ENCODE data around the gene DNAH11.

The DNAH11 gene

DNA sequence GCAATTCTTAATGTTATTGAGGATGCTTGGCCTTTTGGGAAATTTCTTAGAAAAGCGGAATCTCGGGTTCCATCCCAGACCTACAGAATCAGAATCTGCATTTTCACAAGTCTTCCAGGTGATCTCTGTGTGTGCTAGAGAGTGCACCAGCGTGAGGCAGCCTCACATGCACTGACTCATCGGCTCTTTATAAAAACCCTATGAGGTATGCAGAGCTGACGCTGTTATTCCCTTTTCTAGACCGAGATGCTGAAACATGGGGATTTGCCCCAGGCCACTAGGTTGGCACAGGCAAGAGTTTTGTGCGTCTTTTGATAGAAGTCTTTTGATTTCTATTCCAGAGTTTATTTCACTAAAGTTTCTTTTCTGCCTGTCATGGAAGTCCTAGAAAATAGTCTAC is 341.7 kb downstream of the DNAH11 start:
- DNase-seq (ENCODE audit: low spot score) = no peak

DNA sequence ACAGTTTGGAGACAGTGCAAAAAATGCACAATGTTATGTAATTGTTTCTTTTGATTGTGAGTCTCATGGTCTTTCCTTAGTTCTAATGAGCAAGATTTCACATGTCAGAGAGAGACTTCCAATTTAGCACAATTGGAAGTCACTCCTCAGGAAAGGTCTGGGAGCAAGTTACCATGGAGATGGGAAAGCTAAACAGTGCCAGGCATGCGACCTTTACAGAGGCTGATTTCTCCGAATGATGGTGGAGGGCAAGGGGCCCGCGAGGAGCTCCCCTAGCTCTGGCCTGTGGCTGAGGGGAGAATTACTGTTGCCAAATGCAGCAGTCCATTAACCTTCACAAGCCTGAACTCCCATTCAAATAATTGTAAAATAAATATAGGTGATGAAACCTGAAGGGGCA is 343.6 kb downstream of the DNAH11 start:
- DNase-seq (ENCODE audit: low spot score) = no peak

DNA sequence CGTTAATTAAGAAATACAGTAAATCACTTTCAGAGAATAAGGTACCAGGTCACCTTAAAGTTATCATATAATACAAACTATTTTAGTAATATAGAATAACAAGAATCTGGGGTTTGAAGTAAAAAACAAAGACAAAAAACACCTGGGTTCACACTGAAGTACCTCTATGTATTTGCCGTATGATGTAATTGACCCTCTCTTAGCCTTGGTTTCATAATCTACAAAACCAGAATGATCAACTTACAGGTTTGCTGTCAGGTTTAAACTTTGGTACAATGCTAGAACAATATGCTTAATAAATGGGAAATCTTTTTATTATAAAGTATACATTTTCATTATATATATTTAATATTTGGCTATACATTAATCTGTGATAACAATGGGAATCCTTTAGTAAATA is 344.5 kb downstream of the DNAH11 start:
- DNase-seq (ENCODE audit: low spot score) = no peak

DNA sequence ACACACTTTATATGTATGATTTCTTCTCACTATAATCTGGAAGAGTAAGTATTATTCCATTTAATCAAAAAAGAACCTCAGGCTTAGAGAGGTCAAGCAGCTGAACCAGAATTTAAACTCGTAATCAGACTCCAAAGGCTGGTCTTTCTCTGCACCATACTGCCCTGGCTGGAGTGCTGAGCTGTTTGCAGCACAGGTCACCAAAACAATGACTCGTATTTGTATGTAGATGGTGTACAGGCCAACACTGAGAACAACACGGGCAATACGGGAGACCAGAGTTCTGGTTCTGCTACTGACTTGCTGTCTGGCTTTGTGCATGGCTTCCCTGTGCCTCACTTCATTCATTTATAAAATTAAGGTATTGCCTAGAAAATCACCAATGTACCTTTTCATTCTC is 344.9 kb downstream of the DNAH11 start:
- DNase-seq (ENCODE audit: low spot score) = no peak

DNA sequence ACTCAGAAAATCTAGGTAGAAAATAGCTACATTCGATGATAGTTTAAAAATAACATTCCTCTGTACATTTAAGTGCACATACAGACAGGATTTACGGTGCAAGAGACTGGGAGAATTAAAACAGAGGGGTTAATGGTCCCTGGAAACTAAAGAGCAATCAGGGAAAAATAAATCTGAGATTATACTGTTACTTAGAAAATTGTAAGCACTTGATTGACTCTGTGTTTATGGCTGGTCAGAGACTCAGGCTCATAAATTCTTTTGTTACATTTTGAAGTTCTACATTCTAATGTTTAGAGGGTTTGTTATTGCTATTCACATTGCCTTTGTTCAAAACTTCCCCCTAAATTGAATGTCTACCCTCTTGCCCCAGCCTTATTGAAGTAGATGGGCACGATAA is 348.5 kb downstream of the DNAH11 start:
- DNase-seq (ENCODE audit: low spot score) = no peak

- no peak for DNase-seq (ENCODE audit: low spot score)
Measured at GRCh38 chr7:21893401-21893800, 350.6 kb downstream of the DNAH11 start.

GRCh38 chr7:21898265-21898930 is 355.6 kb downstream of the DNAH11 start:
- DNase-seq (ENCODE audit: low spot score) = no peak

DNA sequence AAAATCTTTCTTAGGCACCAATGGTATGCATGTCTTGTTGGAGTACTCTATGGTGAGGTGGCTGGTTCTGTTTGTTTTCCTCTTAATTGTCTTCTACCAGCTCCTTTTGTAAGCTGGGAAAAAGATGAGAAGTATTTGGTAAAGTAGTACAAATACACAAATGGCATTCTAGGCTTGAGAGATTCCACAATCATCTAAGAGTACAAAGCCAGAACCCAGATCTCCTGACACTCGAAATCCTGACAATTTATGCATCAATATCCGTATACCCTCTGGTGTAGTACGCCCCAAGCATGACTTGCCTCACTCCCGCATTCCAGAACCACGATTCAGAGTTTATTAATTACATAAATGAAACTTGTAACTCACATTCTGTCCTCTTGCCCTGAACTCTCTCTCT is 359.4 kb downstream of the DNAH11 start:
- DNase-seq (ENCODE audit: low spot score) = no peak

GRCh38 chr7:21903020-21903786 is 360.4 kb downstream of the DNAH11 start:
- DNase-seq (ENCODE audit: low spot score) = no peak

DNA sequence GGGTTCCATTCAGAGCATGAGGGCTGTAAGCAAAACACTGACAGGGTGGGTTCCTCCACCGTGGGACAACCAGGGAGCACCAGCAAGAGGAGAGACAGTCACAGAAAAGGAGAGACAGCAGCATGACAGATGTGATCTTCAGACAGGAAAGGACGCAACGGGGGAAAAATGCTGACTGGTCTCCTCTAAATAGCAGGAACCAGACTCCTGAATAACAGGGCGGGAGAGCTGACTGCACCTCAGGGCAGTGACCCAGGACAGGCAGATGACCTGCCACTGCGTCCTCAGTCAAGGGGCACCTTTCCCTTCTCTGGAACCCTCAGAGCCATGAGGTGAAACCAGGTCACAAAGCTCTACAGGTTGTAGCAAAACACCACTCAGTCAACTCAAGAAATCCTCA is 365.9 kb downstream of the DNAH11 start:
- no peak for DNase-seq (ENCODE audit: low spot score)

DNA sequence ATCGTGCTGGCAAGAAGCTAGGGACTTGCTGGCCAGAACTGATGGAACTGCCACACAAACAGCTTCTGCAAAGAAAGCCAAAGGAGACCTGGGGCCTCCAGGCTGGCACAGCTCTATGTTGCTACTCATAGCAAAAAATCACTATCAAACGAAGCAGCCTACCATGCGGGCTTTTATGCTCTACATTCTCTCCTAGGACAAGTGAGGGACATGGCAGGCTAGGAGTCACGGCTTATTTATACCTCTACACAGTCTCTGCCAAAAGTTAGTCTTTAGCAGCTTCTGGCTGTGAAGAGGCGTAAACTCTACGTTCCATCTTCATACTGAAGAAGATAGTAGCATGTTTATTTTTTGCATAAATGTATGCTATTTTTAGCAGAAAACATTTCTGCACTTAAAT is 367.4 kb downstream of the DNAH11 start:
- DNase-seq (ENCODE audit: low spot score) = no peak

DNA sequence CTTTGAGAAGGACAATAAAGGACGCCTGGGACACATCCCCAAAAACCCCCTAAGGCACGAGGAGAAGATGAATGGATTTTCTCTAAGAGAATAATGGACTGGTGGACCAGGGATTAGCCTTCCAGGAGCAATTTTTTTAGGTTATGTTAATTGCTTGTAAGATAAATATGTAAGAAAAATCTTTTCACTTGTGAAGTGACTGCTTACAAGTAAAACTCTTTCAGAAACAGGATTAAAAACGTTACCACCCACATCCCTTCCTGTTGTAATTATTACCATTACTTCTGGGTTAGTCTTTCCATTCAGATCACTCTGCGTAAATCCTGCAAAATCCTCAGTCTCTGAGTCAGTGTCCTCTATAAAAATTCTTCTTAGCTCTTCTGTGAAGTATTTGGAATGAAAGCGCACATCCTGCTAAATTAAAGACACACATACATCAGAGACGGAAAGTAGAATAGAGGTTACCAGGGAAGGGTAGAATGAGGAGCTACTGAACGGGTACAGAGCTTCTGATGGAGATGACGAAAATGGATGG is 368.6 kb downstream of the DNAH11 start:
- DNase-seq (ENCODE audit: low spot score) = no peak

DNA sequence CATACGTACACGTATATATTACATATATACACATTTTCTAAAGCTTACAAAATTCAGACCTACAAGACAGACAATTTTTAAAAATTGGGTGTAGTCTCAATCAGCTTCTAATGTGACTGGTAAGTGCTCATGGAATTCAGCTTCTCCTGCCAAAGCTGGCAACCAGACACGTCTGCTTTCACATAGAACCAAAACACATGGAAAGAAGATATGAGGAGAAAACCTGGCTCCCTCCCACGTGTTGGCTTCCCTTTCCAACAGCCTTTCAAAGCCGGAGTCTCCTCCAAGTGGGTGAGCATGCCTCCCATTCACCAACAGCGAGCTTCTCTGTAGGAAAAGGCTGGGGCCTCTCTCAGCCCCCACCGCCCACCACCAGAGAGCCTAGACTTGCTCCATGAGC is 369.5 kb downstream of the DNAH11 start:
- DNase-seq (ENCODE audit: low spot score) = no peak

GRCh38 chr7:21912931-21913780 is 370.3 kb downstream of the DNAH11 start:
- DNase-seq (ENCODE audit: low spot score) = no peak

- DNase-seq (ENCODE audit: low spot score) = no peak
Measured at GRCh38 chr7:21914671-21915070, 371.8 kb downstream of the DNAH11 start.

- DNase-seq (ENCODE audit: low spot score) = no peak
Measured at GRCh38 chr7:21915140-21915539, 372.3 kb downstream of the DNAH11 start.

- no peak for DNase-seq (ENCODE audit: low spot score)
Measured at GRCh38 chr7:21916176-21916575, 373.3 kb downstream of the DNAH11 start.

DNA sequence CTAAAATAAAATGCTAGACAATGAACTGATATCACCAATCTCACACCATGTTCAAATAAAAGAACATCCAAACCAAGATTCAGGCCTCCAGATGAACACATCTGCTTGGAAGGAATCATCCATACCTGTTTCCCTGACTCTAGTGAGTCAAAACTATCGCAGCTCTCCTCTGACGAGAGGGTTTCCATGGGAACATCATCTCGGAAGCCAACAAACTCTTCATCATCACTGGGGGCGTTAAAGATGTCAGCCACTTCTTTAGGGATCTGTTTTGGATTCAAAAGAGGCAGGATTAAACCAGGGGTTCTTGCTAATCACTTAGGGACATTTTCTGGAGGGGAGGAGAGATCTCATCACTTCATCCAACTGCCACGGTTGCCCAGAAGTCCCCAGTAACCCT is 373.8 kb downstream of the DNAH11 start:
- no peak for DNase-seq (ENCODE audit: low spot score)

DNA sequence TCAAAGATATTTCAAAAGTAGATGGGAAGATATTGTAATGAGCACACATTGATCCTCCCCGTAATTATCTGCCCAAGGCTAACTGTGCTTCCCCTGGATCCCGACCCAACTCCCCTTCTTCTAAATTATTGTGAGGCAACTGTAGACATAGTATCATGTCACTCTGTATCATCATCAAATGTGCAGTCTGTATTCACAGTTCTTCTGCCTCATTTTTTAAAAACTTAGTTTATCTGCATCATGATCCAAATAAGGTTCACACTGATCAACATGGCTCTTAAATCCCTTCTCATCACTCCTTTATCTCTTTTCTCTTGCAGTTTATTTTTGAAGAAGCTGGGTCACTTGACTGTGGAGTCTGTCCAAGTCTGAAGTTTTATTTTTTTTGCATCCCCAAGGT is 375.4 kb downstream of the DNAH11 start:
- no peak for DNase-seq (ENCODE audit: low spot score)

- no peak for DNase-seq (ENCODE audit: low spot score)
Measured at GRCh38 chr7:21920936-21921335, 378.1 kb downstream of the DNAH11 start.

GRCh38 chr7:21922605-21923004 is 379.8 kb downstream of the DNAH11 start:
- DNase-seq (ENCODE audit: low spot score) = no peak

GRCh38 chr7:21923658-21924057 is 380.8 kb downstream of the DNAH11 start:
- DNase-seq (ENCODE audit: low spot score) = no peak
